Measurements from ENCODE around the gene DPP6. TPM values are rescaled to one million over a fixed set of nuclear protein-coding genes. Genes with fewer than 3 reads are reported as not detected.

Gene DPP6
- total and polyA plus RNA-seq, 2 of the 8 experiments (the other 6 are each of a cell fraction or from before 2014, with no cell fraction given), result 4.7 to 6.8 TPM

DNA sequence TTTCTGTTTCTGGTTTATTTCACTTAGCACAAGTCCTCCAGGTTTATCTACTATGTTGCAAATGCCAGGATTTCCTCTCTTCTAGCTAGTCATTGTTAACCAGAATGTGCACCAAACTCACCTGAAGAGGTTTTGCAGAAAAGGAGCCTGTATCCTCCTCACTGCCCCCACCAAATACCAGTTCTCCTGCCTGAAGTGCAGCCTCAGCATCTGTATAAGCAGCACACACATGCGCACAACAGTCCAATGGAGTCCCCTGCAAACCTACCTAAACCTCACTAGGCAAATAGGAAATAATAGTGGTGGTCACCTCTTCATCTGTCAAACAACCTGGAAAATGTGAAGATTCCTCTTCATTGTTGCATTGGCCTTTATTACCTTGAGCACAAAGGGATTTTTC lies 712.9 kb downstream of the DPP6 start:
- H3K79me1 ChIP-seq (ENCODE audit: low read depth, low read length), result no peaks in the 10 kb centered on the region
- no peak overlapping the region for H3K9ac ChIP-seq (replicated peaks in 1 of 4; ENCODE audit: extremely low read depth in 1 of 4, low read depth in 3 of 4, low read length in 3 of 4)
- H2BK12ac ChIP-seq (ENCODE audit: low read depth, low read length), result no peak overlapping the region
- no peak overlapping the region for H3K4ac ChIP-seq (replicated peaks; ENCODE audit: insufficient read length, low read depth, low read length)
- peak overlapping the region; percentile 18 for H2BK120ac ChIP-seq (replicated peaks; ENCODE audit: low read depth, low read length)
- no peak overlapping the region for H3K4me3 ChIP-seq (ENCODE audit: extremely low read depth in 1 of 4, insufficient read depth in 2 of 4, low read depth in 3 of 4, low read length in 4 of 4)
- no peaks in the 10 kb centered on the region for H3K27me3 ChIP-seq (replicated peaks in 1 of 4; ENCODE audit: control insufficient read depth in 3 of 4, extremely low read depth in 1 of 4, insufficient read depth in 3 of 4, low read length in 3 of 4)
- TF ChIP-seq NANOG (IDR thresholded peaks at IDR 0.05; ENCODE audit: insufficient read depth, low read depth, low read length, poor library complexity, severe bottlenecking), result no peak
- no peak for TF ChIP-seq EGR1 (IDR thresholded peaks at IDR 0.05; ENCODE audit: borderline replicate concordance, low read depth, low read length)
- no peak for TF ChIP-seq SIN3A (conservative IDR thresholded peaks at IDR 0.05 in 1 of 2, IDR thresholded peaks at IDR 0.05 in 1 of 2; ENCODE audit: low read depth in 1 of 2, low read length in 2 of 2)
- no peak for TF ChIP-seq POLR2A (IDR thresholded peaks at IDR 0.05; ENCODE audit: control extremely low read depth in 1 of 2, low read depth in 2 of 2, low read length in 2 of 2)
- TF ChIP-seq RNF2 (IDR thresholded peaks at IDR 0.05; ENCODE audit: borderline replicate concordance, low read depth, low read length, missing control alignments, poor library complexity, severe bottlenecking), result no peak
- FAIRE-seq (no peak), DNase-seq (ENCODE audit: low read depth in 1 of 2, low spot score in 2 of 2) (no peak)
- no peak overlapping the region for H4K91ac ChIP-seq (replicated peaks; ENCODE audit: insufficient read length, low read length)
- 77% methylated on average over 1 of the region's 1 CpG; no CpG with 5 or more reads in 1 of the 2 experiments for WGBS, 2 experiments (ENCODE audit: extremely low coverage in 1 of 2, insufficient coverage in 1 of 2, insufficient read length in 1 of 2, insufficient replicate concordance in 2 of 2, low coverage in 1 of 2, low lambda C conversion rate in 2 of 2, missing lambda C conversion rate in 1 of 2)
- POLR2A ChIA-PET (ENCODE audit: partially characterized antibody), result interaction anchor here (1.3 kb wide), 1 partner anchor 25 kb away, joined by 3 read pairs; no protein-coding TSS in a partner anchor
- H3K56ac ChIP-seq (replicated peaks; ENCODE audit: insufficient read length, low read depth, low read length), result no peak overlapping the region
- H3K14ac ChIP-seq (ENCODE audit: insufficient read length), result no peak overlapping the region
- H2BK5ac ChIP-seq (ENCODE audit: low read depth, low read length), result peak overlapping the region; percentile 8; the same call in 1 of the 2 replicates
- H4K5ac ChIP-seq (ENCODE audit: insufficient read length, low read depth, low read length), result no peak overlapping the region
- H3K23me2 ChIP-seq (ENCODE audit: low read depth, low read length), result no peaks in the 10 kb centered on the region
- peaks cover 3 to 15% (median 7%) of the 10 kb centered on the region in 4 experiments; a peak in 5 of 7 replicates for H3K4me1 ChIP-seq (replicated peaks in 1 of 4; ENCODE audit: control insufficient read depth in 3 of 4, insufficient read depth in 4 of 4, low read length in 3 of 4)
- H4K8ac ChIP-seq (ENCODE audit: extremely low read depth, insufficient read depth, low read length), result no peak overlapping the region
- H3K23ac ChIP-seq (ENCODE audit: insufficient read length), result no peak overlapping the region
- no peaks in the 10 kb centered on the region for H3K36me3 ChIP-seq (ENCODE audit: control insufficient read depth in 2 of 4, insufficient read depth in 4 of 4, low read length in 3 of 4)
- no peaks in the 10 kb centered on the region for H3K9me3 ChIP-seq (ENCODE audit: insufficient read depth in 2 of 2, low read depth in 1 of 2, low read length in 1 of 2)
- 0 out of 2 replicates have a peak overlapping the region, but pooled peaks have one; percentile 26 for H2BK20ac ChIP-seq (ENCODE audit: low read length)
- CTCF ChIA-PET (ENCODE audit: partially characterized antibody), result interaction anchor here (0.7 to 1.6 kb wide), 8 partner anchors 18 to 125 kb away, joined by 3 to 4 read pairs (median 3); no protein-coding TSS in a partner anchor
- no peak overlapping the region for H2AK5ac ChIP-seq (ENCODE audit: low read depth, low read length)
- H2AFZ ChIP-seq (ENCODE audit: low read length), result no peak overlapping the region
- H3K18ac ChIP-seq (ENCODE audit: extremely low read depth, low read length), result no peak overlapping the region
- no peak overlapping the region for H3K27ac ChIP-seq (ENCODE audit: low read depth, low read length)
- no peaks in the 10 kb centered on the region for H3K79me2 ChIP-seq (ENCODE audit: control insufficient read depth in 1 of 2, insufficient read depth in 2 of 2, low read length in 2 of 2)
- H2BK15ac ChIP-seq (ENCODE audit: low read length), result no peak overlapping the region
- peak overlapping the region; percentile 25 to 37; a peak in 3 of 4 replicates for H3K4me2 ChIP-seq (ENCODE audit: insufficient read depth in 1 of 2, low read depth in 2 of 2, low read length in 2 of 2)
- H4K20me1 ChIP-seq (replicated peaks in 1 of 2; ENCODE audit: control insufficient read depth in 1 of 2, insufficient read depth in 2 of 2, low read length in 2 of 2), result no peaks in the 10 kb centered on the region
